GM23338 (cell line): ENCODE measurements around the gene NMNAT1.

Experiments used
- CREB1 ChIP-seq: fragments of 250-450 bp; sonication (Bioruptor Pico); IDR thresholded peaks from 2 replicates; pipeline ENCODE4 v1.5.0; 2020; ENCODE audit warnings: low read depth, mild to moderate bottlenecking, moderate library complexity
- EZH2 ChIP-seq: fragments of 200-600 bp; sonication (generic); IDR thresholded peaks from one replicate; pipeline ENCODE4 v1.8.0; 2017; ENCODE audit warnings: antibody characterized with exemption, mild to moderate bottlenecking, low read depth; ENCODE audit not compliant: unreplicated experiment
- EZH2phosphoT487 ChIP-seq: fragments of 200-600 bp; sonication (generic); IDR thresholded peaks from one replicate; pipeline ENCODE4 v1.8.1; 2018; ENCODE audit warnings: antibody characterized with exemption; ENCODE audit not compliant: unreplicated experiment
- JUNB ChIP-seq: IDR thresholded peaks from one replicate; pipeline ENCODE4 v1.6.1; 2016; ENCODE audit warnings: antibody characterized with exemption; ENCODE audit not compliant: unreplicated experiment
- POLR2AphosphoS5 ChIP-seq: IDR thresholded peaks from 2 replicates; pipeline ENCODE4 v1.6.1; 2016; ENCODE audit warnings: antibody characterized with exemption, low read depth
- REST ChIP-seq: IDR thresholded peaks from one replicate; pipeline ENCODE4 v1.6.1; 2018; ENCODE audit warnings: antibody characterized with exemption; ENCODE audit not compliant: unreplicated experiment
- STAT1 ChIP-seq: IDR thresholded peaks from one replicate; pipeline ENCODE4 v1.6.1; 2016; ENCODE audit warnings: antibody characterized with exemption; ENCODE audit not compliant: unreplicated experiment
- TF ChIP-seq, protein P1 (sequence below), 2 experiments: fragments of 200-600 bp in 1 of 2; sonication (generic) in 1 of 2; conservative IDR thresholded peaks; 2 replicates each; pipeline versions ENCODE4 v1.5.1 to v1.6.1; 2016 to 2017; ENCODE audit warnings: antibody characterized with exemption in 2 of 2, low read depth in 2 of 2, mild to moderate bottlenecking in 2 of 2, moderate library complexity in 1 of 2
- TF ChIP-seq, protein P2 (sequence below): IDR thresholded peaks from 2 replicates; pipeline ENCODE4 v1.6.1; 2016; ENCODE audit warnings: antibody characterized with exemption

DNA sequence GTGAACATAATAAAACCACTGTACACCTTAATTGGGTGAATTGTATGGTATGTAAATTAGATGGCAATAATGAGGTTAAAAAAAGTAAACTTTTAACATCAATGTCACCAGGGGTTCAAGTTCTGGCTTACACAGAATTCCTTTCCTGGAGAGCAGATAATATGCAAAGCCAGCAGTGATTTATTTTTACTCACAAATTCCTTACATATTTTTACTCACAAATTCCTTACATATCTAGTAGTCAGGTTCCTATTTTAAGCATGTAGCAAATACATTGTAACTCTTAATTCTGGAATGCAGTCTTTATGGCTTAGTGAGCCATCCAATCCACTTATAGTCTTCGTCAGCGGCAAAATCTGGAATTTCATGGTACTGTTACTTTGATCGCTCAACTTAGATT lies 88.2 kb downstream of the NMNAT1 start:
- TF ChIP-seq, protein P1, sequence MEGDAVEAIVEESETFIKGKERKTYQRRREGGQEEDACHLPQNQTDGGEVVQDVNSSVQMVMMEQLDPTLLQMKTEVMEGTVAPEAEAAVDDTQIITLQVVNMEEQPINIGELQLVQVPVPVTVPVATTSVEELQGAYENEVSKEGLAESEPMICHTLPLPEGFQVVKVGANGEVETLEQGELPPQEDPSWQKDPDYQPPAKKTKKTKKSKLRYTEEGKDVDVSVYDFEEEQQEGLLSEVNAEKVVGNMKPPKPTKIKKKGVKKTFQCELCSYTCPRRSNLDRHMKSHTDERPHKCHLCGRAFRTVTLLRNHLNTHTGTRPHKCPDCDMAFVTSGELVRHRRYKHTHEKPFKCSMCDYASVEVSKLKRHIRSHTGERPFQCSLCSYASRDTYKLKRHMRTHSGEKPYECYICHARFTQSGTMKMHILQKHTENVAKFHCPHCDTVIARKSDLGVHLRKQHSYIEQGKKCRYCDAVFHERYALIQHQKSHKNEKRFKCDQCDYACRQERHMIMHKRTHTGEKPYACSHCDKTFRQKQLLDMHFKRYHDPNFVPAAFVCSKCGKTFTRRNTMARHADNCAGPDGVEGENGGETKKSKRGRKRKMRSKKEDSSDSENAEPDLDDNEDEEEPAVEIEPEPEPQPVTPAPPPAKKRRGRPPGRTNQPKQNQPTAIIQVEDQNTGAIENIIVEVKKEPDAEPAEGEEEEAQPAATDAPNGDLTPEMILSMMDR (conservative IDR thresholded peaks at IDR 0.05; ENCODE audit: low read depth in 2 of 2) = no peak
- TF ChIP-seq EZH2 = no peak
- no peak for TF ChIP-seq CREB1 (CRISPR knock-in tag)
- TF ChIP-seq, protein P2, sequence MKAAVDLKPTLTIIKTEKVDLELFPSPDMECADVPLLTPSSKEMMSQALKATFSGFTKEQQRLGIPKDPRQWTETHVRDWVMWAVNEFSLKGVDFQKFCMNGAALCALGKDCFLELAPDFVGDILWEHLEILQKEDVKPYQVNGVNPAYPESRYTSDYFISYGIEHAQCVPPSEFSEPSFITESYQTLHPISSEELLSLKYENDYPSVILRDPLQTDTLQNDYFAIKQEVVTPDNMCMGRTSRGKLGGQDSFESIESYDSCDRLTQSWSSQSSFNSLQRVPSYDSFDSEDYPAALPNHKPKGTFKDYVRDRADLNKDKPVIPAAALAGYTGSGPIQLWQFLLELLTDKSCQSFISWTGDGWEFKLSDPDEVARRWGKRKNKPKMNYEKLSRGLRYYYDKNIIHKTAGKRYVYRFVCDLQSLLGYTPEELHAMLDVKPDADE = no peak
- TF ChIP-seq EZH2phosphoT487 = no peak
- no peak for TF ChIP-seq POLR2AphosphoS5
- TF ChIP-seq REST = no peak
- no peak for TF ChIP-seq JUNB
- TF ChIP-seq STAT1 = no peak
